GM12874 (cell line): Measurements from ENCODE around the gene GRN.

ENCODE experiments used
- CTCF ChIP-seq: IDR thresholded peaks from 2 replicates; pipeline ENCODE4 v1.5.1; 2011; ENCODE audit warnings: low read depth, mild to moderate bottlenecking, control low read depth, low read length, moderate library complexity; ENCODE audit not compliant: insufficient read depth

GRN gene

GRCh38 chr17:44383861-44384260, 38.8 kb downstream of the GRN start:
- TF ChIP-seq CTCF = no peak

GRCh38 chr17:44384281-44384822, 39.2 kb downstream of the GRN start:
- TF ChIP-seq CTCF = no peak

- TF ChIP-seq CTCF = no peak
Observed at GRCh38 chr17:44384823-44385286, 39.8 kb downstream of the GRN start.

- no peak for TF ChIP-seq CTCF
Observed at GRCh38 chr17:44385287-44386181, 40.4 kb downstream of the GRN start.

GRCh38 chr17:44386182-44386525, 41.1 kb downstream of the GRN start:
- no peak for TF ChIP-seq CTCF

GRCh38 chr17:44387804-44388203, 42.7 kb downstream of the GRN start:
- no peak for TF ChIP-seq CTCF

- TF ChIP-seq CTCF = no peak
Observed at GRCh38 chr17:44389281-44389680, 44.2 kb downstream of the GRN start, which contains the start of gene ITGA2B. ITGA2B (minus strand) TSS chr17:44389649; CDS start chr17:44389473, 176 bp downstream.
